HTERT RPE-1 (cell line): ENCODE results near the gene POLR2E.

Source experiments
- in situ Hi-C: fragments of 300-500 bp; cut with MboI; formaldehyde crosslinking; loops from 4 replicates; pipeline ENCODE4 v1.14.3; 2020; ENCODE audit warnings: low sequenced_read_pairs

POLR2E gene

DNA sequence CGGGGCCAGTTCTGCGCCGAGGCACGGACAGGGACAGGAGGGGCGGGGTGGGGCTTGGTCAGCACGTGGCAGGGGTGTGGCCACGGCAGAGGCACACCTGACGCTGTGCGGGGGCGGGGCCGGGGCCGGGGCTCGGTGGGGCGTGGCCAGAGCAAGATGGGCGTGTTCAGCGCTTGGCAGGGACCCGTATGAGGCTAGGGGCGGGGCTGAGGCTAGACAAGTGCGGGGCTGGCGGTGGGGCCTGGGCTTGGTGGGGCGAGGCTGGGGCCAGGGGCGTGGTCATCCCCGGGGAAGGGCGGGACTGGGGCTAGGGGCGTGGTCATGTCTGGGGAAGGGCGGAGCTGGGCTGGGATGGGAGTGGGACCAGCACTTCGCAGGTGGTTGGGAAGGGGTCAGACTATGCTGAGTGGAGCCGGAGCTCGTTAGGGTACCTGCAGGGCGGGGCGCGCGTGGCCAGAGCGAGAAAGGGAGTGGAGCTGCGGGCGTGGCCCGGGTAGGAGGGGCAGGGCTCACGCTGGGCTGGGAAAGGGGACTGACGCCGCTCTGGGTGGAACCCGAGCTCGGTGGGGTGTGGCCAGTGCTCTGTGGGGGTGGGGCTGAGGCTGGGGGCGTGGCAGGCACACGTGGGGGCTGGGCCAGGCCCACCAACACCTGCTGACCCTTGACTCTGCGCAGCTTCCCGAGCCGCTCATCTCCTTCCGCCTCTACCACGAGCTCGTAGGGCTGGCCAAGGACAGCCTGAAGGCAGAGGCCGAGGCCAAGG is 12.8 kb downstream of the POLR2E start:
- in situ Hi-C loops: no loop called here

GRCh38 chr19:1081301-1082164 is 13.6 kb downstream of the POLR2E start:
- in situ Hi-C loops: no loop called here

DNA sequence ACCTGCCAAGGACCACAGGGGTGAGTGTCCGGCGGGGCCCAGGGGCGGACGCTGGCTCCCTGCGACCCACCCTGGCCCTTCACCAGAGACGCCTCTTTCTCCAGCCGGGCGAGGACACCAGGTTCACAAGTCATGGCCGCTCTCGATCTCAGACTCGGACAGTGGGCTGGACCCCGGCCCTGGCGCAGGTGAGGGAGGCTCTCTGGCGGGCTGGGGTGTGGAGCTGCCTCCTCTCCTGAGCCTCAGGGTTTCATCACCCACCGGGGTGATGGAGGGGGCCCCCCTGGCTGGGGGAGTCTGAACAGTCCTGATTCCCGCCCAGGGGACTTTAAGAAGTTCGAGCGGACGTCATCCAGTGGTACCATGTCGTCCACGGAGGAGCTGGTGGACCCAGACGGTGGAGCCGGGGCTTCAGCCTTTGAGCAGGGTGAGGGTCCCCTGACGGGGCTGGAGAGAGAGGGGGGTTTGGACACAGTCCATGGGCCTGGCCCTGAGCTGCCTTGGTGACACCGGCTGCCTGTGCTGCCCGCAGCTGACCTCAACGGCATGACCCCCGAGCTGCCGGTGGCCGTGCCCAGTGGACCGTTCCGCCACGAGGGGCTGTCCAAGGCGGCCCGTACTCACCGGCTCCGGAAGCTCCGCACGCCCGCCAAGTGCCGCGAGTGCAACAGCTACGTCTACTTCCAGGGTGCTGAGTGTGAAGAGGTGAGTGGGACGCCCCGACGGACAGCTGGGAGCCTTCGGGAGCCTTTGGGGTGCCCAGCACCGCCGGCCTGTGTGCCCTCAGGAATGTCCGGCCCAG is 14.6 kb downstream of the POLR2E start:
- in situ Hi-C loops: no loop called here

- in situ Hi-C loops: no loop called here
Observed at GRCh38 chr19:1079566-1080111, 15.5 kb downstream of the POLR2E start.

DNA sequence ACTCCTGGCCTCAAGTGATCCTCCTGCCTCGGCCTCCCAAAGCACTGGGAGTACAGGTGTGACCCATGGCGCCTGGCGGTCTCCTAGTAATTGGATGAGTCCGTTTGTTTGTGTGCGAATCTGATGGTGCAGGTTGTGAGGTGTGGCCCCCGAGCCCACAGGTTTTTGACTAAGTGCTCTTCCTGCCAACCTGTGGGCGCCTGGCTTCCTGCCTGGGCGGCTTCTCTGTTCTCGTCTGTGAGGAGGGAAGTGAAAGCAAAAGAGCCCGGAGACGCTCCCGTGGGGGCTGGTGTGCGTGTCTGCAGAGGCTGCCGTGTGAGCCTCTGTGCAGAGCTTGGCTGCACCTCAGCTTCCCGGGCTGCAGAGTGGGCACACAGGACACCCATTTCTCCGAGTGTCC is 18.2 kb downstream of the POLR2E start:
- in situ Hi-C loops: no loop called here

DNA sequence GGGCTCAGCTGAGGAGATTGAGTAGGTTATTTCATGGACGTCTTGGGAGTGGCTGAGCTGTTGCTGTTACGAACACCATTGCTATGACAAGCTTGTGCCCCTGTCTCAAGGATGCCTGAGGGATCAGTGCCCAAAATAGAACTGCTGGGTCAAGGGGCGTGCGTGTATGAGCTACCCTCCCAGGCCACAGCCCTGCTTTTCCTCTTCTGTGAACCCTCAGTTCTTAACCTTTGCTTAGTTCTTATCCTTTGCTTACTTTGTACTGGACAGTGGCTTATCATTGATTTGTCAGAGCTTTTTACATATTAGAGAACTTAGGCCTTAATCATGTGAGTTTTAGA is 19.2 kb downstream of the POLR2E start:
- in situ Hi-C loops: no loop called here

- in situ Hi-C loops: no loop called here
Observed at GRCh38 chr19:1074544-1075283, 20.5 kb downstream of the POLR2E start.

DNA sequence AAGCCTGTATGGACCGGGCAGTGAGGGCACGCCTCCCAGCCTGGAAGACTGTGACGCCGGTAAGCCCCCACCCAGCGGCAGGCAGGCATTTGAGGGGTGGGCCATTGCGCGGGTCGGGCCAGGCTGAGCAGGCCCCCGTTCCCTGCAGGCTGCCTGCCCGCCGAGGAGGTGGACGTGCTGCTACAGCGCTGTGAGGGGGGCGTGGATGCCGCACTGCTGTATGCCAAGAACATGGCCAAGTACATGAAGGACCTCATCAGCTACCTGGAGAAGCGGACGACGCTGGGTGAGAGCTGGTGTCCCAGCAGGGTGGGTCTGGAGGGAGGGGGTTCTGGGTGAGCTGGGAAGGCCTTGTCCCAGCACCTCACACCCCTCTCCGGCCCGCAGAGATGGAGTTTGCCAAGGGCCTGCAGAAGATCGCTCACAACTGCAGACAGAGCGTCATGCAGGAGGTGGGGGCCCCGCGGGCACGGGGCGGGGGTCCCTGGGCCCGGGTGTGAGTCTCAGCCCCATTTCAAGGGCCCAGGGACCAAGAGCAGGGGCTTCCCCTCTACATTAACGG is 21.1 kb downstream of the POLR2E start:
- in situ Hi-C loops: no loop called here

DNA sequence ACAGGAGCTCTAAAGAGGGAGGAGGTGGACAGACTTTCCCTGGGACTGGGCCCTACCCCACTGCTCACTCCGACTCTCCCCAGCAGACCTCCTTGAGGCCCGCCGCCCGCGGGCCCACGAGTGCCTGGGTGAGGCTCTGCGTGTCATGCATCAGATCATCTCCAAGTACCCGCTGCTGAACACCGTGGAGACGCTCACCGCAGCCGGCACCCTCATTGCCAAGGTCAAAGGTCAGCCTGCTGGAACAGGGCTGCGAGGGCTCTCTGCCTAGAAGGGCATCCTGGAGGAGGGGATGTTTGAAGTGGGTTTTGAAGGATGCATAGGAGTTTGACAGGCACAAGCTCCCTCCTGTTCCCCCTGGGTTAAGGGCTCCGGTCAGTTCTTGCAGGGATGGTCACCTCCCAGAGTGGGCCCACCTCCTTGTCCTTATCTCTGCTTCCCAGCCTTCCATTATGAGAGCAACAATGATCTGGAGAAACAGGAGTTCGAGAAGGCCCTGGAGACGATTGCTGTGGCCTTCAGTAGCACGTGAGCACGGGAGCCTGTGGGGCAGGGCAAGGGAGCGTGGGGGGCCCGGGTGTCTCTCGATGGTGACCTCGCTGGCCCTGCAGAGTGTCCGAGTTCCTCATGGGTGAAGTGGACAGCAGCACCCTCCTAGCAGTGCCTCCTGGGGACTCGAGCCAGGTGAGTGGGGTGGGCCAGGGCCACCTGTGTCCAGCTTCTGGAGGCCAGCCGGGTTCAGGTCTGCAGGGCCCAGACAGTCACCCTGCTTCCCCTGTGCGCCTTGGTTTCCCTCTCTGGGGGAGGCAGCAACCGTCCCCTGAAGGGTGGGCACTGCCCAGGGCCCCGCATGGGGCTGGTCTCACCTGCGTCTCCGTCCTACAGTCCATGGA is 21.9 kb downstream of the POLR2E start:
- in situ Hi-C loops: no loop called here

GRCh38 chr19:1072371-1073015 is 22.7 kb downstream of the POLR2E start:
- in situ Hi-C loops: no loop called here

GRCh38 chr19:1070931-1071791 is 24.0 kb downstream of the POLR2E start:
- in situ Hi-C loops: no loop called here

GRCh38 chr19:1070576-1070930 is 24.6 kb downstream of the POLR2E start:
- in situ Hi-C loops: no loop called here

GRCh38 chr19:1069009-1069779 is 26.0 kb downstream of the POLR2E start:
- in situ Hi-C loops: no loop called here

DNA sequence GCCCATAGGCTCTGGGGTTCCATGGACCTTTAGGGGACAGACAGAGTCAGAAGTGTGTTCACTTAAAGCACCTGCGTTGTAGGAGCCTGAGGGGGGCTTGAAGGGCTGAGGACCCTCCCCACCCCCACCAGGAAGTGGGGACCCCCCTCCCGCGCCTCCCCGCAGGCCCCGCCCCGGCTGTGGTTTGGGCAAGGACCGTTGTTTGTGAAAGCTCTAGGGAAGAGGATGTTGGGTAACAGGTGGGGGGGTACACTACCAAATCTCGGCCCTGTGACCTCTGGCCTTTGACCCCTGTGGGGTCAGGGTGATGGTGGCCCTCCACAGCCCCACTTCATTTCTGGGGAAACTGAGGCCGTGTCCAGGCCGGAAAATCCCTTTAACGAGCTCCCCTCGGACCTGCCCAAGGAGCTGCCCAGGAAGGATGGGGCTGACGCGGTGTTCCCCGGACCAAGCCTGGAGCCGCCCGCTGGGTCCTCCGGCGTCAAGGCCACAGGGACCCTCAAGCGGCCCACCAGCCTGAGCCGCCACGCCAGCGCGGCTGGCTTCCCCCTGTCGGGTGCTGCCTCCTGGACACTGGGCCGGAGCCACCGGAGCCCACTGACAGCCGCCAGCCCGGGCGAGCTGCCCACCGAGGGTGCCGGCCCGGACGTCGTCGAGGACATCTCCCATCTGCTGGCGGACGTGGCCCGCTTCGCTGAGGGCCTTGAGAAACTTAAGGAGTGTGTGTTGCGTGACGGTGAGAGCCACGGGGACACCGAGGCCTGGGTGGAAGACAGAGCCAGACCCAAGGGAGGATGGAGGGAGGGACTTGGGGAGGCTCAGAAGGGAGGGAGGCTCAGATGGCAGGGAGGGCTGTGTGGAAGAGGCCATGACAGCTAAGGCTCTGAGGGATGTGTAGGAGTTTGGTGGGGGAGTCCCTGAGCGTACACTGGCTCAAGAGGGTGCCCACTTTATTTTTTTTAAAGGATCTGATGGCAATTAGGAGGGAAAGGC is 26.9 kb downstream of the POLR2E start:
- in situ Hi-C loops: no loop called here

DNA sequence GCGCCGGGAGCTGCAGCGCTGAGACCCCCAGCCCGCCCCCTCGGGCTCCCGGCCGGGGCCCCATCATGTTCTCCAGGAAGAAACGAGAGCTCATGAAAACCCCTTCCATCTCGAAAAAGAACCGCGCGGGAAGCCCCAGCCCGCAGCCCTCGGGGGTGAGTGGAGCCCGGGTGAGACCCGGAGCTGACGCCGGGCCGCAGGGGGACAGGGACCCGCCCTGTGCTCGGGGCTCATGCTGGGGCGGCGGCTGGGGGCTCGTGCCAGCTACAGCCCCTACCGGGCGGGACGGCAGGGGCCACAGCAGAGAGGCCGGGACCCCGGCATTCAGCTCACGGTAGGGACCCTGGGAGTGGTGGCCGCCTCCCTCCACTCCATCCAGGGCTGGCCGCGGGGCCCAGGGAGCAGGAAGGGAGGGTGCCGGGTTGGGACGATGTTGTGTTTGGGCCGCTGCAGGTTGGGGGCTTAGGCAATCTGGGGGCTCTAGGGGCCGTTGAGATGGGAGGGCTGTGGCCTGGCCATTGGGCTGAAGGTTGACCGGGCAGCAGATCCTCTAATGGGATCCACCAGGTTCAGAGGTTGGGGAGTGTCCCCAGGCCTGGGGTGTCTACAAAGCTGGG is 27.7 kb downstream of the POLR2E start:
- in situ Hi-C loops: no loop called here
